HL-60 (cell line): ENCODE measurements around the gene PCDHA7.
A peak's percentile ranks its signal among the peaks of the same experiment; 100 is the strongest.

ENCODE experiments used
- CTCF ChIP-seq: IDR thresholded peaks from one replicate; pipeline ENCODE4 v1.5.1; 2011; ENCODE audit warnings: low read length, control low read depth, inconsistent platforms; ENCODE audit not compliant: insufficient read depth
- GABPA ChIP-seq: IDR thresholded peaks from 2 replicates; pipeline ENCODE4 v1.6.1; 2012; ENCODE audit warnings: low read depth
- POLR2AphosphoS5 ChIP-seq: IDR thresholded peaks from 2 replicates; pipeline ENCODE4 v1.6.1; 2012; ENCODE audit warnings: low read depth
- TF ChIP-seq, protein P1 (sequence below): IDR thresholded peaks from 2 replicates; pipeline ENCODE4 v1.6.1; 2012; ENCODE audit warnings: low read depth; ENCODE audit not compliant: insufficient replicate concordance

- TF ChIP-seq CTCF, result peak; percentile 22
- no peak for TF ChIP-seq POLR2AphosphoS5
- TF ChIP-seq, protein P1, sequence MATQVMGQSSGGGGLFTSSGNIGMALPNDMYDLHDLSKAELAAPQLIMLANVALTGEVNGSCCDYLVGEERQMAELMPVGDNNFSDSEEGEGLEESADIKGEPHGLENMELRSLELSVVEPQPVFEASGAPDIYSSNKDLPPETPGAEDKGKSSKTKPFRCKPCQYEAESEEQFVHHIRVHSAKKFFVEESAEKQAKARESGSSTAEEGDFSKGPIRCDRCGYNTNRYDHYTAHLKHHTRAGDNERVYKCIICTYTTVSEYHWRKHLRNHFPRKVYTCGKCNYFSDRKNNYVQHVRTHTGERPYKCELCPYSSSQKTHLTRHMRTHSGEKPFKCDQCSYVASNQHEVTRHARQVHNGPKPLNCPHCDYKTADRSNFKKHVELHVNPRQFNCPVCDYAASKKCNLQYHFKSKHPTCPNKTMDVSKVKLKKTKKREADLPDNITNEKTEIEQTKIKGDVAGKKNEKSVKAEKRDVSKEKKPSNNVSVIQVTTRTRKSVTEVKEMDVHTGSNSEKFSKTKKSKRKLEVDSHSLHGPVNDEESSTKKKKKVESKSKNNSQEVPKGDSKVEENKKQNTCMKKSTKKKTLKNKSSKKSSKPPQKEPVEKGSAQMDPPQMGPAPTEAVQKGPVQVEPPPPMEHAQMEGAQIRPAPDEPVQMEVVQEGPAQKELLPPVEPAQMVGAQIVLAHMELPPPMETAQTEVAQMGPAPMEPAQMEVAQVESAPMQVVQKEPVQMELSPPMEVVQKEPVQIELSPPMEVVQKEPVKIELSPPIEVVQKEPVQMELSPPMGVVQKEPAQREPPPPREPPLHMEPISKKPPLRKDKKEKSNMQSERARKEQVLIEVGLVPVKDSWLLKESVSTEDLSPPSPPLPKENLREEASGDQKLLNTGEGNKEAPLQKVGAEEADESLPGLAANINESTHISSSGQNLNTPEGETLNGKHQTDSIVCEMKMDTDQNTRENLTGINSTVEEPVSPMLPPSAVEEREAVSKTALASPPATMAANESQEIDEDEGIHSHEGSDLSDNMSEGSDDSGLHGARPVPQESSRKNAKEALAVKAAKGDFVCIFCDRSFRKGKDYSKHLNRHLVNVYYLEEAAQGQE, result no peak
- TF ChIP-seq GABPA, result no peak
Observed at GRCh38 chr5:140821375-140822280, 12.4 kb upstream of the PCDHA7 start, which contains the start of gene PCDHA5.
